SU-DHL-6 (cell line): ENCODE measurements around the gene DEFB119.

Experiments
- EZH2phosphoT487 ChIP-seq: fragments of 200-600 bp; sonication (generic), shearing (Covaris generic); conservative IDR thresholded peaks from 2 replicates; pipeline ENCODE4 v1.6.1; 2018; ENCODE audit warnings: mild to moderate bottlenecking, antibody characterized with exemption, low read length, moderate library complexity, mixed read lengths
- TF ChIP-seq, protein P1 (sequence below): fragments of 200-600 bp; sonication (generic); IDR thresholded peaks from one replicate; pipeline ENCODE4 v1.5.1; 2017; ENCODE audit warnings: antibody characterized with exemption, mild to moderate bottlenecking, low read length, moderate library complexity; ENCODE audit not compliant: insufficient read depth, poor library complexity, severe bottlenecking

DNA sequence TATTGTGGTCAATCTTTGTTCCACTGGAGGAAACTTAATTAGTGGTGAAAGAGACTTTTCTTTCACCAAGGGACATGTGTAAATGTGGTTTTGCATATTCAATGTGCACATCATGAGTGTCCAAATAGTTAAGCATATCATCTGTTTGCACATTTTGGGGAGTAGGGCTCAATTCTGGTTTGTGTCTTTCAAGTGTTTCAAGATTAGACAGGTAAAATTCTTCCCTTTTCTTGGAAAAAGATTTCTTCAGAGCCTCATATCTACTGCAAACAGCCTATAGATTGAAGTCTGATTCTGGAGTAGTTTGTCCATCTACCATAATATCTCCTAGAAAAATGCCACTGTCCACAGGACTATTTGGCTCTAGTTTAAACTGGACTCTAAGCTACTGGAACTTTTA, 48.9 kb downstream of the DEFB119 start:
- TF ChIP-seq, protein P1, sequence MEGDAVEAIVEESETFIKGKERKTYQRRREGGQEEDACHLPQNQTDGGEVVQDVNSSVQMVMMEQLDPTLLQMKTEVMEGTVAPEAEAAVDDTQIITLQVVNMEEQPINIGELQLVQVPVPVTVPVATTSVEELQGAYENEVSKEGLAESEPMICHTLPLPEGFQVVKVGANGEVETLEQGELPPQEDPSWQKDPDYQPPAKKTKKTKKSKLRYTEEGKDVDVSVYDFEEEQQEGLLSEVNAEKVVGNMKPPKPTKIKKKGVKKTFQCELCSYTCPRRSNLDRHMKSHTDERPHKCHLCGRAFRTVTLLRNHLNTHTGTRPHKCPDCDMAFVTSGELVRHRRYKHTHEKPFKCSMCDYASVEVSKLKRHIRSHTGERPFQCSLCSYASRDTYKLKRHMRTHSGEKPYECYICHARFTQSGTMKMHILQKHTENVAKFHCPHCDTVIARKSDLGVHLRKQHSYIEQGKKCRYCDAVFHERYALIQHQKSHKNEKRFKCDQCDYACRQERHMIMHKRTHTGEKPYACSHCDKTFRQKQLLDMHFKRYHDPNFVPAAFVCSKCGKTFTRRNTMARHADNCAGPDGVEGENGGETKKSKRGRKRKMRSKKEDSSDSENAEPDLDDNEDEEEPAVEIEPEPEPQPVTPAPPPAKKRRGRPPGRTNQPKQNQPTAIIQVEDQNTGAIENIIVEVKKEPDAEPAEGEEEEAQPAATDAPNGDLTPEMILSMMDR, result no peak
- no peak for TF ChIP-seq EZH2phosphoT487
